HepG2 (cell line): ENCODE results near the gene IBA57. TPM values are rescaled to one million over a fixed set of nuclear protein-coding genes. Genes with fewer than 3 reads are reported as not detected.
A peak's percentile ranks its signal among the peaks of the same experiment; 100 is the strongest.

Source experiments
- ATAC-seq: fragments of 200-7000 bp; cut with Tn5 transposase; 3 replicates; pipeline ENCODE4 v1.9.1; 2020; ENCODE audit warnings: mild to moderate bottlenecking, moderate library complexity
- BruUV-seq: library from RNA; stranded (reverse); fragments of 400-500 nt; replicated peaks from 2 replicates; lab custom pipeline; 2021; lab: Mats Ljungman, UMichigan
- CTCF ChIA-PET: fragments of 300-600 bp; formaldehyde crosslinking; extraction: SDS; loops from one replicate; lab custom pipeline; 2021; ENCODE audit warnings: low total read pairs, inconsistent platforms, low intra/inter-chr PET ratio; lab: Yijun Ruan, JAX
- POLR2A ChIA-PET: fragments of 350-600 bp; sonication (Branson Sonifier 250); formaldehyde crosslinking; loops from one replicate; lab custom pipeline; 2020; ENCODE audit warnings: antibody characterized with exemption, inconsistent platforms; lab: Yijun Ruan, JAX
- DNase-seq: peaks from one replicate; pipeline ENCODE4 v3.0.0-alpha.2; 2015; ENCODE audit warnings: low spot score
- FAIRE-seq: peaks from 3 replicates; lab custom pipeline; 2011; peaks lifted over from hg19 to GRCh38; lab: Jason Lieb, UNC
- H2AFZ ChIP-seq: one replicate; pipeline ENCODE4 v1.6.1; 2011; ENCODE audit warnings: low read length, inconsistent platforms
- H3K27ac ChIP-seq: fragments of 300-600 bp; 3 replicates; pipeline ENCODE4 v1.8.0; 2011; ENCODE audit warnings: mixed run types, mild to moderate bottlenecking, mixed read lengths, low read length, inconsistent platforms; ENCODE audit not compliant: insufficient read depth; ENCODE audit errors: extremely low read length
- H3K27me3 ChIP-seq, 2 experiments: fragments of 200-600 bp in 1 of 2; 2 replicates in 1 of 2; 3 replicates in 1 of 2; pipeline versions ENCODE4 v1.6.0 to v1.8.0; 2011; ENCODE audit warnings: low read length in 2 of 2, mild to moderate bottlenecking in 2 of 2, moderate library complexity in 2 of 2, inconsistent platforms in 1 of 2; ENCODE audit not compliant: insufficient read depth in 2 of 2, control insufficient read depth in 1 of 2
- H3K36me3 ChIP-seq, 2 experiments: fragments of 200-600 bp in 1 of 2; replicated peaks in 1 of 2; 2 replicates in 1 of 2; 3 replicates in 1 of 2; pipeline versions ENCODE4 v1.5.1 to v1.8.0; 2011; ENCODE audit warnings: low read length in 2 of 2, inconsistent platforms in 1 of 2; ENCODE audit not compliant: insufficient read depth in 2 of 2, control insufficient read depth in 1 of 2
- H3K4me1 ChIP-seq: 2 replicates; pipeline ENCODE4 v1.5.1; 2012; ENCODE audit warnings: low read length, inconsistent platforms; ENCODE audit not compliant: insufficient read depth
- H3K4me2 ChIP-seq: 2 replicates; pipeline ENCODE4 v1.6.0; 2011; ENCODE audit warnings: low read depth, low read length, inconsistent platforms
- H3K4me3 ChIP-seq, 3 experiments: fragments of 200-600 bp in 1 of 3; sonication (generic), shearing (Covaris generic) in 1 of 3; replicated peaks in 1 of 3; 2 replicates each; pipeline ENCODE4 v1.5.1; 2011 to 2016; ENCODE audit warnings: low read length in 3 of 3, inconsistent platforms in 2 of 3, low read depth in 2 of 3, mild to moderate bottlenecking in 2 of 3, control low read depth in 1 of 3, mixed read lengths in 1 of 3; ENCODE audit not compliant: insufficient read depth in 1 of 3
- H3K79me2 ChIP-seq: one replicate; pipeline ENCODE4 v1.6.1; 2011; ENCODE audit warnings: low read length, inconsistent platforms; ENCODE audit not compliant: insufficient read depth
- H3K9ac ChIP-seq: 2 replicates; pipeline ENCODE4 v1.6.0; 2011; ENCODE audit warnings: mild to moderate bottlenecking, low read depth, low read length, inconsistent platforms; ENCODE audit not compliant: insufficient read depth
- H3K9me3 ChIP-seq: 2 replicates; pipeline ENCODE4 v1.5.1; 2012; ENCODE audit warnings: mild to moderate bottlenecking, low read length
- H4K20me1 ChIP-seq: 2 replicates; pipeline ENCODE4 v1.6.0; 2011; ENCODE audit warnings: inconsistent platforms, mild to moderate bottlenecking, low read length, moderate library complexity; ENCODE audit not compliant: insufficient read depth
- CHD2 ChIP-seq: IDR thresholded peaks from 2 replicates; pipeline ENCODE4 v1.6.1; 2011; ENCODE audit warnings: low read depth, low read length, improper control_type of control experiment
- ELF4 ChIP-seq: sonication (generic); formaldehyde crosslinking; IDR thresholded peaks from 2 replicates; pipeline ENCODE4 v1.5.0; 2020; ENCODE audit warnings: missing genetic modification reagents, mild to moderate bottlenecking, moderate library complexity, borderline replicate concordance
- MTERF4 ChIP-seq: sonication (generic); formaldehyde crosslinking; IDR thresholded peaks from 2 replicates; pipeline ENCODE4 v1.8.0; 2023; ENCODE audit warnings: mild to moderate bottlenecking, missing genetic modification reagents
- NFYB ChIP-seq: sonication (generic); formaldehyde crosslinking; IDR thresholded peaks from 2 replicates; pipeline ENCODE4 v1.4.0; 2020; ENCODE audit warnings: missing genetic modification reagents
- PBX2 ChIP-seq: IDR thresholded peaks from 2 replicates; pipeline ENCODE4 v1.6.1; 2016; ENCODE audit warnings: control low read depth
- SIX1 ChIP-seq: sonication (generic); formaldehyde crosslinking; IDR thresholded peaks from 2 replicates; pipeline ENCODE4 v1.4.0; 2020; ENCODE audit warnings: missing genetic modification reagents, borderline replicate concordance
- SOX13 ChIP-seq, 3 experiments: fragments of 450-650 bp in 1 of 3; sonication (generic) in 1 of 3; formaldehyde crosslinking in 1 of 3; IDR thresholded peaks in 2 of 3; conservative IDR thresholded peaks in 1 of 3; 2 replicates each; pipeline versions ENCODE4 v1.5.0 to v1.6.1; 2016 to 2020; ENCODE audit warnings: antibody characterized with exemption in 1 of 3, mild to moderate bottlenecking in 1 of 3, missing compliant biosample characterization in 1 of 3, missing genetic modification reagents in 1 of 3, moderate library complexity in 1 of 3
- TCF12 ChIP-seq, 2 experiments: fragments of 450-650 bp in 1 of 2; sonication (generic) in 1 of 2; formaldehyde crosslinking in 1 of 2; IDR thresholded peaks; 2 replicates each; pipeline versions ENCODE4 v1.6.1 to v1.8.0; 2017 to 2022; ENCODE audit warnings: antibody characterized with exemption in 1 of 2, mild to moderate bottlenecking in 1 of 2, missing genetic modification reagents in 1 of 2, moderate library complexity in 1 of 2
- THAP9 ChIP-seq: sonication (generic); formaldehyde crosslinking; IDR thresholded peaks from 2 replicates; pipeline ENCODE4; 2020; ENCODE audit warnings: missing genetic modification reagents, mild to moderate bottlenecking, borderline replicate concordance
- ZNF230 ChIP-seq: sonication (generic); formaldehyde crosslinking; IDR thresholded peaks from 2 replicates; pipeline ENCODE4 v1.4.0; 2020; ENCODE audit warnings: mild to moderate bottlenecking, missing genetic modification reagents
- WGBS: methylation state at CpG from one replicate; pipeline ENCODE4 v1.1.6; 2017; ENCODE audit warnings: low lambda C conversion rate; 5-methylcytosine and 5-hydroxymethylcytosine counted together
- in situ Hi-C: cut with HindIII; loops from 2 replicates; pipeline ENCODE4 v1.10.0; 2017; ENCODE audit warnings: low pct_unique_long_range_greater_than_20kb; ENCODE audit not compliant: extremely low pct_ligation_motif_present
- intact Hi-C: fragments of 100-400 bp; cut with micrococcal nuclease; formaldehyde crosslinking; loops from one replicate; pipeline ENCODE4 v1.10.0; 2022; ENCODE audit not compliant: unreplicated experiment
- polyA plus RNA-seq, 8 experiments: library from polyadenylated mRNA; depleted of rRNA in 3 of 8; stranded (reverse) in 7 of 8; unstranded in 1 of 8; fragments of >200 nt; fragmentation: Illumina TruSeq in 4 of 8; extraction: Trizol in 4 of 8; gene quantifications; 2 replicates each; pipeline versions ENCODE4 v1.2.1 to v1.2.3, GENCODE V29; 2011 to 2016; ENCODE audit warnings: low read depth in 4 of 8, missing spikeins in 1 of 8, mixed read lengths in 1 of 8; ENCODE audit not compliant: insufficient read depth in 1 of 8
- total RNA-seq, 5 experiments: library from RNA; depleted of rRNA; stranded (reverse); fragments of >200 nt; fragmentation: Illumina TruSeq; extraction: Trizol; gene quantifications; 2 replicates each; pipeline ENCODE4 v1.2.3, GENCODE V29; 2016; ENCODE audit warnings: low read depth in 1 of 5
- TF ChIP-seq, protein P1 (sequence below): sonication (generic); formaldehyde crosslinking; IDR thresholded peaks from 2 replicates; pipeline ENCODE4 v1.5.0; 2020; ENCODE audit warnings: missing genetic modification reagents
- TF ChIP-seq, protein P2 (sequence below), 2 experiments: sonication (generic) in 1 of 2; formaldehyde crosslinking in 1 of 2; IDR thresholded peaks; 2 replicates each; pipeline versions ENCODE4 v1.4.0 to v1.6.1; 2018 to 2020; ENCODE audit warnings: missing genetic modification reagents in 2 of 2, borderline replicate concordance in 1 of 2, low read depth in 1 of 2, mild to moderate bottlenecking in 1 of 2, missing biosample characterization in 1 of 2

IBA57 gene
- total and polyA plus RNA-seq, 2 of the 13 experiments (the other 11 are each of a cell fraction or from before 2014, with no cell fraction given), result 2.3 to 10.2 TPM

GRCh38 chr1:228139931-228140723 lies 25.5 kb upstream of the IBA57 start, which contains the start of gene GUK1:
GUK1 (plus strand) TSS chr1:228140279; CDS start chr1:228140303, 24 bp downstream.
- H4K20me1 ChIP-seq, result peaks cover 17% of the 10 kb centered on the region; the same call in 1 of the 2 replicates
- intact Hi-C loops (loop anchor here (1.0 to 2.0 kb wide), 3 partner anchors 9 to 29 kb away; no protein-coding TSS in a partner anchor), in situ Hi-C loops (loop anchor here (5.0 kb wide), 1 partner anchor 37 kb away; no protein-coding TSS in a partner anchor)
- H3K36me3 ChIP-seq, result peaks cover under 1 to 2% of the 10 kb centered on the region in 2 experiments; a peak in 3 of 5 replicates
- H3K9ac ChIP-seq, result peak within 1 kb of the TSS; percentile 97
- WGBS, result under 1% methylated on average over 18 of the region's 95 CpGs
- CTCF ChIA-PET, result interaction anchor here (0.7 kb wide), 1 partner anchor 25 kb away, joined by 3 read pairs; the partner anchor contains the start of gene IBA57
- BruUV-seq, result TSS peak; percentile 81
- H3K4me2 ChIP-seq, result peak within 1 kb of the TSS; percentile 95
- FAIRE-seq (peak; percentile 86), ATAC-seq (peak; percentile 90), DNase-seq (peak; percentile 96)
- H3K4me3 ChIP-seq, result peak within 1 kb of the TSS; percentile 94 to 98 (median 96)
- H3K9me3 ChIP-seq, result no peaks in the 10 kb centered on the region
- no peaks in the 10 kb centered on the region; a peak in 1 of 5 replicates for H3K27me3 ChIP-seq
- peaks cover 46% of the 10 kb centered on the region for H3K79me2 ChIP-seq
- H3K4me1 ChIP-seq, result peaks cover 42% of the 10 kb centered on the region
- H3K27ac ChIP-seq, result peak within 1 kb of the TSS; percentile 75
- POLR2A ChIA-PET, result interaction anchor here (1.3 to 5.6 kb wide), 3 partner anchors 10 to 25 kb away, joined by 11 to 38 read pairs (median 11); partner anchors contain the start of genes GJC2 and IBA57
- H2AFZ ChIP-seq, result peak within 1 kb of the TSS; percentile 62
- TF ChIP-seq PBX2 (peak; percentile 81), ELF4 (peak; percentile 37; the same call in 1 of the 2 replicates), SOX13 (IDR thresholded peaks at IDR 0.05) (no peak), SOX13 (CRISPR knock-in tag; conservative IDR thresholded peaks at IDR 0.05 in 1 of 2, IDR thresholded peaks at IDR 0.05 in 1 of 2) (peak in 1 of 2 experiments; percentile 34; a peak in 1 of 4 replicates), TCF12 (IDR thresholded peaks at IDR 0.05) (no peak), TCF12 (CRISPR knock-in tag; IDR thresholded peaks at IDR 0.05) (peak; percentile 51; the same call in 1 of the 2 replicates), MTERF4 (CRISPR knock-in tag) (peak; percentile 80), SIX1 (no peak), CHD2 (peak; percentile 72; the same call in 1 of the 2 replicates), NFYB (CRISPR knock-in tag) (peak; percentile 77), ZNF230 (peak; percentile 52; the same call in 1 of the 2 replicates), THAP9 (peak; percentile 88; the same call in 1 of the 2 replicates)
- TF ChIP-seq, protein P1, sequence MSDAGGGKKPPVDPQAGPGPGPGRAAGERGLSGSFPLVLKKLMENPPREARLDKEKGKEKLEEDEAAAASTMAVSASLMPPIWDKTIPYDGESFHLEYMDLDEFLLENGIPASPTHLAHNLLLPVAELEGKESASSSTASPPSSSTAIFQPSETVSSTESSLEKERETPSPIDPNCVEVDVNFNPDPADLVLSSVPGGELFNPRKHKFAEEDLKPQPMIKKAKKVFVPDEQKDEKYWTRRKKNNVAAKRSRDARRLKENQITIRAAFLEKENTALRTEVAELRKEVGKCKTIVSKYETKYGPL (CRISPR knock-in tag), result no peak
- TF ChIP-seq, protein P2, sequence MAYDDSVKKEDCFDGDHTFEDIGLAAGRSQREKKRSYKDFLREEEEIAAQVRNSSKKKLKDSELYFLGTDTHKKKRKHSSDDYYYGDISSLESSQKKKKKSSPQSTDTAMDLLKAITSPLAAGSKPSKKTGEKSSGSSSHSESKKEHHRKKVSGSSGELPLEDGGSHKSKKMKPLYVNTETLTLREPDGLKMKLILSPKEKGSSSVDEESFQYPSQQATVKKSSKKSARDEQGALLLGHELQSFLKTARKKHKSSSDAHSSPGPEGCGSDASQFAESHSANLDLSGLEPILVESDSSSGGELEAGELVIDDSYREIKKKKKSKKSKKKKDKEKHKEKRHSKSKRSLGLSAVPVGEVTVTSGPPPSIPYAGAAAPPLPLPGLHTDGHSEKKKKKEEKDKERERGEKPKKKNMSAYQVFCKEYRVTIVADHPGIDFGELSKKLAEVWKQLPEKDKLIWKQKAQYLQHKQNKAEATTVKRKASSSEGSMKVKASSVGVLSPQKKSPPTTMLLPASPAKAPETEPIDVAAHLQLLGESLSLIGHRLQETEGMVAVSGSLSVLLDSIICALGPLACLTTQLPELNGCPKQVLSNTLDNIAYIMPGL (CRISPR knock-in tag; IDR thresholded peaks at IDR 0.05; ENCODE audit: borderline replicate concordance in 1 of 2, low read depth in 1 of 2), result peak; percentile 48 to 85; a peak in 3 of 4 replicates
